Glutamatergic neuron (in vitro differentiated cells): Measurements from ENCODE around the gene RELB. TPM values are rescaled to one million over a fixed set of nuclear protein-coding genes. Genes with fewer than 3 reads are reported as not detected.
A peak's percentile ranks its signal among the peaks of the same experiment; 100 is the strongest.
"Not testable (repeated sequence)": the region's sequence is repeated elsewhere in the genome, so short reads cannot be mapped to it uniquely, and the experiment has no call there.

Experiments
- DNase-seq: peaks from one replicate; pipeline ENCODE4 v3.0.0; 2022
- H3K27ac Mint-ChIP-seq: one replicate; pipeline ENCODE4 v1.8.0; 2020; ENCODE audit warnings: mild to moderate bottlenecking, mixed read lengths, inconsistent platforms; ENCODE audit not compliant: unreplicated experiment
- H3K27me3 Mint-ChIP-seq: one replicate; pipeline ENCODE4 v1.8.0; 2020; ENCODE audit warnings: mild to moderate bottlenecking, moderate library complexity, mixed read lengths, inconsistent platforms; ENCODE audit not compliant: unreplicated experiment
- H3K36me3 Mint-ChIP-seq: one replicate; pipeline ENCODE4 v1.8.0; 2020; ENCODE audit warnings: mild to moderate bottlenecking, mixed read lengths, inconsistent platforms; ENCODE audit not compliant: unreplicated experiment
- H3K4me1 Mint-ChIP-seq: one replicate; pipeline ENCODE4 v1.8.0; 2020; ENCODE audit warnings: mild to moderate bottlenecking, low read depth, mixed read lengths, inconsistent platforms; ENCODE audit not compliant: unreplicated experiment
- H3K4me3 Mint-ChIP-seq: one replicate; pipeline ENCODE4 v1.8.0; 2020; ENCODE audit warnings: mild to moderate bottlenecking, mixed read lengths, inconsistent platforms; ENCODE audit not compliant: unreplicated experiment
- H3K9me3 Mint-ChIP-seq: one replicate; pipeline ENCODE4 v1.8.0; 2020; ENCODE audit warnings: mild to moderate bottlenecking, moderate library complexity, mixed read lengths, inconsistent platforms; ENCODE audit not compliant: unreplicated experiment
- total RNA-seq: library from RNA; stranded (reverse); fragmentation: NEBNext Ultra II Directional; extraction: Animal tissue kit (Norgen Biotek cat#: 25700); gene quantifications from one replicate; pipeline ENCODE4 v1.2.1, GENCODE V29; 2021; ENCODE audit not compliant: unreplicated experiment
- TF ChIP-seq, protein P1 (sequence below): fragments of 200-600 bp; sonication (generic); IDR thresholded peaks from one replicate; pipeline ENCODE4 v1.5.0; 2021; ENCODE audit not compliant: partially characterized antibody, unreplicated experiment

Gene RELB
- total RNA-seq, 1 donor from 2014 or later = 1.2 TPM

DNA sequence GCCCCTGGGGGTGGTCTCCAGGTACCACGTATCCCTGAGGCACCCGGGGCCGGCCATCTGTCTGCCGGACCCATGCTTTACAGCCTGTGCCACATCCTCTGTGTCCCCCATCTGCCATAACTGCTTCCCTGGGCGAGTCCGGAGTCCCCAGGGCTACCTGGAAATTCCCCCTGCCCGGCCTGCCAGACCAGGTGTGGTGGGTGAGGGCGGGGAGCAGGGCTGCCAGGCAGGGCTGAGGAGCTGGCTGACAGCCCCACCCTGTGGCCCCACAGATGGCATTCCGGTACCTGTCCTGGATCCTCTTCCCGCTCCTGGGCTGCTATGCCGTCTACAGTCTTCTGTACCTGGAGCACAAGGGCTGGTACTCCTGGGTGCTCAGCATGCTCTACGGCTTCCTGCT is 10.3 kb upstream of the RELB start:
- TF ChIP-seq, protein P1, sequence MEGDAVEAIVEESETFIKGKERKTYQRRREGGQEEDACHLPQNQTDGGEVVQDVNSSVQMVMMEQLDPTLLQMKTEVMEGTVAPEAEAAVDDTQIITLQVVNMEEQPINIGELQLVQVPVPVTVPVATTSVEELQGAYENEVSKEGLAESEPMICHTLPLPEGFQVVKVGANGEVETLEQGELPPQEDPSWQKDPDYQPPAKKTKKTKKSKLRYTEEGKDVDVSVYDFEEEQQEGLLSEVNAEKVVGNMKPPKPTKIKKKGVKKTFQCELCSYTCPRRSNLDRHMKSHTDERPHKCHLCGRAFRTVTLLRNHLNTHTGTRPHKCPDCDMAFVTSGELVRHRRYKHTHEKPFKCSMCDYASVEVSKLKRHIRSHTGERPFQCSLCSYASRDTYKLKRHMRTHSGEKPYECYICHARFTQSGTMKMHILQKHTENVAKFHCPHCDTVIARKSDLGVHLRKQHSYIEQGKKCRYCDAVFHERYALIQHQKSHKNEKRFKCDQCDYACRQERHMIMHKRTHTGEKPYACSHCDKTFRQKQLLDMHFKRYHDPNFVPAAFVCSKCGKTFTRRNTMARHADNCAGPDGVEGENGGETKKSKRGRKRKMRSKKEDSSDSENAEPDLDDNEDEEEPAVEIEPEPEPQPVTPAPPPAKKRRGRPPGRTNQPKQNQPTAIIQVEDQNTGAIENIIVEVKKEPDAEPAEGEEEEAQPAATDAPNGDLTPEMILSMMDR = no peak
- Mint-ChIP-seq H3K36me3 (no peaks in the 10 kb centered on the region), H3K4me3 (no peak overlapping the region)

DNA sequence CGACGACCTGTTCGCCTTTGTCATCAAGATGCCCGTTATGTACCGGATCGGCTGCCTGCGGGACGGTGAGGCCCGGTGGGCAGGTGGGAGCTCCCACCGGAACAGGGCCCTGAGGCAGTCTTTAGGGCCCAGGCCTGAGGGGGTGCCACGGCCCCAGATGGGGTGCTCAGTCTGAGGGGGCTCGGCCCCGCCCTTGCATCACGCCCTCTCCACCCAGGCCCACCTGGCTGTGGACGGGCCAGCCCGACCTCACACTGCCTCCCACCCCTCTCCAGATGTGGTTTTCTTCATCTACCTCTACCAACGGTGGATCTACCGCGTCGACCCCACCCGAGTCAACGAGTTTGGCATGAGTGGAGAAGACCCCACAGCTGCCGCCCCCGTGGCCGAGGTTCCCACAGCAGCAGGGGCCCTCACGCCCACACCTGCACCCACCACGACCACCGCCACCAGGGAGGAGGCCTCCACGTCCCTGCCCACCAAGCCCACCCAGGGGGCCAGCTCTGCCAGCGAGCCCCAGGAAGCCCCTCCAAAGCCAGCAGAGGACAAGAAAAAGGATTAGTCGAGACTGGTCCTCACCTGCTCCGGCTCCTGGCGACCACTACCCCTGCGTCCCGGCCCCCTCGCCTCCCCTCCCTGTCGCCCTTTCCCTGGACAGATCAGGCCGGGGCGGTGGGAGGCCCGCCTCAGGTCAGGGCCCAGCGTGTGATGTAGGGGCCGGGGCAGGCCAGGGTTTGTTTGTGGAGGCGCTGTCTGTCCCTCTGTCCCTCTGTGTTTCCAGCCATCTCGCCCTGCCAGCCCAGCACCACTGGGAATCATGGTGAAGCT is 8.7 kb upstream of the RELB start:
- no peak overlapping the region for H3K4me3 Mint-ChIP-seq
- H3K9me3 Mint-ChIP-seq = peaks cover 4% of the 10 kb centered on the region
- H3K27ac Mint-ChIP-seq = no peak overlapping the region
- no peak for DNase-seq
- H3K36me3 Mint-ChIP-seq = no peaks in the 10 kb centered on the region
- TF ChIP-seq, protein P1 = no peak
- H3K4me1 Mint-ChIP-seq = no peaks in the 10 kb centered on the region
- H3K27me3 Mint-ChIP-seq = peaks cover 5% of the 10 kb centered on the region

More for the DNA sequence above, 10.3 kb upstream of the RELB start:
- peaks cover 9% of the 10 kb centered on the region for H3K9me3 Mint-ChIP-seq
- no peaks in the 10 kb centered on the region for H3K4me1 Mint-ChIP-seq
- no peak for DNase-seq
- no peak overlapping the region for H3K27ac Mint-ChIP-seq
- peaks cover 5% of the 10 kb centered on the region for H3K27me3 Mint-ChIP-seq

DNA sequence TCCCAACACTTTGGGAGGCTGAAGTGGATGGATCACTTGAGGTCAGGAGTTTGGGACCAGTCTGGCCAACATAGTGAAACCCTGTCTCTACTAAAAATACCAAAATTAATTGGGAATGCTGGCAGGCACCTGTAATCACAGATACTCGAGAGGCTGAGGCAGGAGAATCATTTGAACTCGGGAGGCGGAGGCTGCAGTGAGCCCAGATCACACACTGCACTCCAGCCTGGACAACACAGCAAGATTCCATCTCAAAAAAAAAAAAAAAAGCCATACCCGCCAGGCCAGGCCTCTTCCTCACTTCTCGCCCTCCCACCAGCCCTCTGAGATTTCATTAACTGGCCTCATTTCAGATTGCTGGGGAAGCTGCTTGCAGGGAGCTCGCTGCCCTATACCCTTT is 7.7 kb upstream of the RELB start:
- H3K27me3 Mint-ChIP-seq = peaks cover 8% of the 10 kb centered on the region
- H3K27ac Mint-ChIP-seq = no peak overlapping the region
- H3K4me1 Mint-ChIP-seq = no peaks in the 10 kb centered on the region
- peaks cover 5% of the 10 kb centered on the region for H3K36me3 Mint-ChIP-seq
- H3K4me3 Mint-ChIP-seq = no peak overlapping the region
- DNase-seq = no peak
- peaks cover 2% of the 10 kb centered on the region for H3K9me3 Mint-ChIP-seq
- TF ChIP-seq, protein P1 = no peak

DNA sequence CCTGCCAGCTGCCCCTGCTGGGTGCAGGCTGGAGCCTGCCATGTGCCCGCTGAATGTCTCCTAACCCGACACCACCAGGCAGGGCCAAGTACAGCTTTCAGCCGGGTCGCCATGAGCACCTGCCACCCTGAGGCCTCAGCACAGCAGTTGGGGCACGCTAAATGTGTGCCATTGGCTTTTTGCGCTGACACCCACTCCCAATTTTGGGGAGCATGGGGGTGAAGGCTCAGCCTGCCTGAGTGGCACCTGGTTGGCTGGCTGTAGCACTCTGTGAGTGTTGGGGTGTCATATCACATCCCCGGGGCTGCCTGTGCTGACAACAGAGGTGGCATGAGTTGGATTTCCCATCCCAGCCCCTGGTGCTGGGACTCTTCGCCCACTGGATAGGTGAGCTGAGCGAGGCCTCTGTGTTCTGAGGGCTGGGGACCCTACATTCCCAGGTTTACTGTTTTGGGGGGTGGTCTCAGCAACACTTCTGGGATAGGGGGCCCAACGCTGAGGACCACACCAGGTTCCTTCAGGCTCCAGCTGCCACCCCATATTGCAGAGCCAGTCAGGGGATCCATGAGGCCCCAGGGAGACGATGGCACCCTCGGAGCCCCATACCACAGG is 7.2 kb upstream of the RELB start:
- H3K27me3 Mint-ChIP-seq = peaks cover 8% of the 10 kb centered on the region
- no peak for DNase-seq
- no peak overlapping the region for H3K27ac Mint-ChIP-seq
- peaks cover 5% of the 10 kb centered on the region for H3K36me3 Mint-ChIP-seq
- TF ChIP-seq, protein P1 = no peak
- H3K4me3 Mint-ChIP-seq = no peak overlapping the region
- H3K9me3 Mint-ChIP-seq = peaks cover 2% of the 10 kb centered on the region
- no peaks in the 10 kb centered on the region for H3K4me1 Mint-ChIP-seq

DNA sequence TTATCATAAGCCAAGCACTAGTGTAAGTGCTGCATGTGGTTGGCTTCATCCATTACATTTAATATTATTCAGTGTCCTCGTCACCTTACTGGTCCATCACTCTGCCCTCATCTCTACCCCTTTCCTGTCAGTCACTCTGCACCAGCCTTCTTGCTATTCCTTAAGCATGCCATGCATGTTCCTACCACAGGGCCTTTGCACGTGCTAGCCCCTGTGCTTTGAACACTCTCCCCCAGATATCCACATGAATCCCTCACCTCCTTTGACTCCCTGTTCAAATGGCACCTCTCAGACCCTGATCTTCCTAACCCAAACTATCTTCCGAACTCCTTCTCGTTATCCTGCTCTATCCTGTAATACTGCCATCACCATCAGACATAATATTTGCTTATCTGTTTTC is 3.2 kb upstream of the RELB start:
- Mint-ChIP-seq H3K27me3 (peaks cover 8% of the 10 kb centered on the region), H3K4me1 (no peaks in the 10 kb centered on the region), H3K27ac (no peak overlapping the region), H3K36me3 (peaks cover 5% of the 10 kb centered on the region), H3K9me3 (peaks cover 2% of the 10 kb centered on the region), H3K4me3 (no peak overlapping the region)
- TF ChIP-seq, protein P1 = no peak
- DNase-seq = no peak

DNA sequence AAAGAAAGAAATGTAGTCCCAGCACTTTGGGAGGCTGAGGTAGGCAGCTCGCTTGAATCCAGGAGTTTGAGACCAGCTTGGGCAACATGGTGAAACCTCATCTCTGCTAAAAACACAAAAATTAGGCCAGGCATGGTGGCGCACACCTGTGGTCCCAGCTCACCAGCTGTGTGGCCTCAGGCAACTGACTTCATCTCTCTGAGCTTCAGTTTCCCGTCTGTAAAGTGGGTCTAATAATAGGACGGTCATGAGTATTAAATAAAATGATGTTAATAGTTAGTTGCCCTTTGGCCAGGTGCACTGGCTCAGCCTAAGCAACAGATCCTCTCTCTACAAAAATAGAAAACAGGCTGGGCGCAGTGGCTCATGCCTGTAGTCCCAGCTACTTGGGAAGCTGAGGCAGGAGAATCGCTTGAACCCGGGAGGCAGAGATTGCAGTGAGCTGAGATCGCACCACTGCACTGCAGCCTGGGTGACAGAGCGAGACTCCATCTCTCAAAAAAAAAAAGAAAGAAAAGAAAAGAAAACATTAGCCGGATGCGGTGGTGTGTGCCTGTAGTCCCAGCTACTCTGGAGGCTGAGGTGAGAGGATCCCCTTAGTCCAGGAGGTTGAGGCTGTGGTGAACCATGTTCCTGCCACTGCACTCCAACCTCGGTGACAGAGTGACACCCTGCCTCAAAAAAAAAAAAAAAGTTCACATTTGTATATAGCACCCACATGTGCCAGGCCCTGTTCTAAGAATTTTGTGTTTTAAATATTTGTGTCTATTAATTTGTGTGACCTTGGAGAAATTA is 1.9 kb upstream of the RELB start:
- not testable (repeated sequence) for H3K36me3 Mint-ChIP-seq, H3K9me3 Mint-ChIP-seq, H3K4me3 Mint-ChIP-seq, H3K27ac Mint-ChIP-seq, H3K27me3 Mint-ChIP-seq, H3K4me1 Mint-ChIP-seq, DNase-seq

DNA sequence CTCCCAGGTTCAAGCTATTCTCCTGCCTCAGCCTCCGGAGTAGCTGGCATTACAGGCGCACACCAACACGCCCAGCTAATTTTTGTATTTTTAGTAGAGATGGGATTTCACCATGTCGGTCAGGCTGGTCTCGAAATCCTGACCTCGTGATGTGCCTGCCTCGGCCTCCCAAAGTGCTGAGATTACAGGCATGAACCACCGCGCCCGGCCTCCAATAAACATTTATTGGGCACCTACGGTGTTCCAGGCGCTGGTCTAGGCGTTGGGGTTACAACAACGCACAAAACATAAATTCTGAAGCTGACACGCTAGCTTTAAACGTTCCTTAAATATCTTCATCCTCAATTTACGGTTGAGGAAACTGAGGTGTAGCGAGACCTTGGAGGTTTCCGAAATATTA is 599 bp upstream of the RELB start:
- not testable (repeated sequence) for DNase-seq, H3K36me3 Mint-ChIP-seq, H3K27me3 Mint-ChIP-seq, H3K4me1 Mint-ChIP-seq, H3K27ac Mint-ChIP-seq, H3K9me3 Mint-ChIP-seq
- peak overlapping the region; percentile 61 for H3K4me3 Mint-ChIP-seq
